Left ventricle myocardium inferior (tissue), 1 donor: ENCODE results near the gene MPC1. TPM values are rescaled to one million over a fixed set of nuclear protein-coding genes. Genes with fewer than 3 reads are reported as not detected.
A peak's percentile ranks its signal among the peaks of the same experiment; 100 is the strongest.
"Not testable (repeated sequence)": the region's sequence is repeated elsewhere in the genome, so short reads cannot be mapped to it uniquely, and the experiment has no call there.

ENCODE experiments used
- DNase-seq: peaks from one replicate; pipeline ENCODE4 v3.0.0-alpha.2; 2020
- H3K27ac ChIP-seq: fragments of 200-600 bp; replicated peaks from 2 replicates; pipeline ENCODE4 v1.8.0; 2021
- H3K27me3 ChIP-seq: fragments of 200-600 bp; 2 replicates; pipeline ENCODE4 v1.8.0; 2021; ENCODE audit warnings: low read depth
- H3K36me3 ChIP-seq: fragments of 200-600 bp; 2 replicates; pipeline ENCODE4 v1.8.0; 2021
- H3K4me1 ChIP-seq: fragments of 200-600 bp; 2 replicates; pipeline ENCODE4 v1.8.0; 2021
- H3K4me3 ChIP-seq: fragments of 200-600 bp; 2 replicates; pipeline ENCODE4 v1.8.0; 2021; ENCODE audit warnings: mild to moderate bottlenecking, moderate library complexity
- H3K9me3 ChIP-seq: fragments of 200-600 bp; replicated peaks from 2 replicates; pipeline ENCODE4 v1.8.0; 2021
- CTCF ChIP-seq: fragments of 200-600 bp; IDR thresholded peaks from 2 replicates; pipeline ENCODE4 v1.8.0; 2021; ENCODE audit warnings: antibody characterized with exemption, mild to moderate bottlenecking, borderline replicate concordance
- intact Hi-C: fragments of 100-400 bp; cut with micrococcal nuclease; formaldehyde crosslinking; loops from one replicate; pipeline ENCODE4 v1.11.0; 2022
- total RNA-seq: library from RNA; stranded (reverse); fragmentation: NEBNext Ultra II Directional; extraction: Animal tissue kit (Norgen Biotek cat#: 25700); gene quantifications from one replicate; pipeline ENCODE4 v1.2.1, GENCODE V29; 2021
- donor health status: DM: no; HTN: yes; CAD: no; lungs with severe emphysema.

Gene MPC1
- total RNA-seq, 1 donor from 2014 or later, result 531 TPM

GRCh38 chr6:166346449-166346848 is 36.3 kb downstream of the MPC1 start:
- Histone ChIP-seq H3K4me1 (peaks cover 23% of the 10 kb centered on the region), H3K27me3 (no peaks in the 10 kb centered on the region), H3K27ac (no peak overlapping the region), H3K4me3 (no peak overlapping the region), H3K9me3 (peaks cover 9% of the 10 kb centered on the region), H3K36me3 (no peaks in the 10 kb centered on the region)
- no peak for TF ChIP-seq CTCF
- intact Hi-C loops, result no loop called here
- DNase-seq, result no peak

- H3K36me3 ChIP-seq, H3K27me3 ChIP-seq, H3K9me3 ChIP-seq, H3K27ac ChIP-seq, DNase-seq, H3K4me3 ChIP-seq, intact Hi-C loops: not testable (repeated sequence)
- H3K4me1 ChIP-seq, result peaks cover 30% of the 10 kb centered on the region
Observed at GRCh38 chr6:166345672-166346071, 37.1 kb downstream of the MPC1 start.

- H3K4me3 ChIP-seq, H3K27me3 ChIP-seq, DNase-seq, H3K36me3 ChIP-seq, intact Hi-C loops, H3K9me3 ChIP-seq, H3K27ac ChIP-seq: not testable (repeated sequence)
- peaks cover 38% of the 10 kb centered on the region for H3K4me1 ChIP-seq
Observed at GRCh38 chr6:166344921-166345320, 37.8 kb downstream of the MPC1 start.

- Histone ChIP-seq H3K4me1 (peaks cover 45% of the 10 kb centered on the region), H3K9me3 (no peaks in the 10 kb centered on the region), H3K27me3 (no peaks in the 10 kb centered on the region), H3K4me3 (no peak overlapping the region), H3K36me3 (no peaks in the 10 kb centered on the region), H3K27ac (no peak overlapping the region)
- no peak for DNase-seq
- intact Hi-C loops, result no loop called here
- no peak for TF ChIP-seq CTCF
Observed at GRCh38 chr6:166344240-166344639, 38.5 kb downstream of the MPC1 start.

- no peaks in the 10 kb centered on the region for H3K27me3 ChIP-seq
- H3K4me1 ChIP-seq, result peaks cover 56% of the 10 kb centered on the region
- no peaks in the 10 kb centered on the region for H3K36me3 ChIP-seq
- no peak for DNase-seq
- peak overlapping the region; percentile 88 for H3K4me3 ChIP-seq
- no peaks in the 10 kb centered on the region for H3K9me3 ChIP-seq
- intact Hi-C loops, result no loop called here
- no peak for TF ChIP-seq CTCF
- peak overlapping the region; percentile 92 for H3K27ac ChIP-seq
Observed at GRCh38 chr6:166343150-166343487, 39.6 kb downstream of the MPC1 start.

- Histone ChIP-seq H3K4me3 (peak within 1 kb of the TSS; percentile 88), H3K27ac (peak within 1 kb of the TSS; percentile 92), H3K4me1 (peaks cover 57% of the 10 kb centered on the region), H3K9me3 (no peaks in the 10 kb centered on the region), H3K27me3 (no peaks in the 10 kb centered on the region), H3K36me3 (peaks cover under 1% of the 10 kb centered on the region)
- intact Hi-C loops, result no loop called here
- peak; percentile 89 for DNase-seq
- no peak for TF ChIP-seq CTCF
Observed at GRCh38 chr6:166342349-166343149, 40.2 kb downstream of the MPC1 start, which contains the start of gene SFT2D1. Gene SFT2D1 (minus strand): TSS chr6:166342545. CDS start chr6:166342481, 64 bp downstream.
